Globus pallidus (tissue), 1 donor: Measurements from ENCODE around the gene TRPV4.

Source experiments
- DNase-seq: peaks from one replicate; pipeline ENCODE4 v3.0.0-alpha.2; 2015; ENCODE audit warnings: low spot score

The TRPV4 gene

DNA sequence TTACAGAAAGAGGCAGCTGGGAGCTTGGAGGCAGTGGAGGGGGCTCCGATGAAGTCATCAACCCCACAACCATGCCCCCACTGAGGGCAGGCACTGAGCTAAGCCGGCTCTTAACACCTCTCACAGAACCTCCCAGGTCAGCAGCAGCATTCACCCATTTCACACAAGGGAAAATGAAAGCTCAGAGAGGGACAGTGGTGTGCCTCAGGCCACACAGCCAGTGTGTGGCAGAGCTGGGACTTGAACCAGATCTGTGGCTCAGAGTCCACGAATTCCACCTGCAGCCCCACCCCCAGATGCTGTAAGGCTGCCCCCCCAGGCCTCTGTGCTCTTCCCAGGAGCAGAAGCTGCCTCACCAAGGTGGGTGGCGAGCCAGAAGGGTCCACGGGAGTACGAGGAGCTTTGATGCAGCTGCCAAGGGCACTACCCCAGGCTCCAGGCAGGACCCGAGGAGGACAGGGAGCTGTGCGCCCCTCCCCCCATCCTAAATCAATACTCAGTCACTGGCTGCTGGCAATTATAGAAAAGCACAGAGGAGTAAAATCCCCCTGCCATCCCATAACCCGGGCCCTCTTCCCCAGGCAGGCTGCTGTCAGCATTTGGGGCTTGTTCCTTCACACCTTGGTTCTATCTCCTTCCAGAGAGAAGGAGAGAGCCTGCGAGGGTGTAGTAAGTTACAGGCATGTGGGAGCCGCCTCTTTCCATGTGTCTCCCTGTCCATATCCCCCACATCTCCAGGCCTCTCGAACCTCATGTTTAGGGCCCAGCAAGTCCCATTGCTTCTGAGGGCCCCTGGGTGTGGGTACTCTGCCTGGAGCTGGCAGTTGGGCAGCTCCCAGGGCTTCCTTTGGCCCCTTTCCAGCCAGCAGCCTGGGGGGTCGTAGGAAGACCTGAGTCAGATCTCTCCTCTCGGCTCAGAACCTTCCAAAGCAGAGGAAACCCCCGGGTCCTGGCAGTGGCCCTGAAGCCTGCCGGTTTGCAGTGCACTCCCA is 72.0 kb downstream of the TRPV4 start:
- no peak for DNase-seq

- DNase-seq: no peak
Measured at GRCh38 chr12:109760031-109760929, 72.9 kb downstream of the TRPV4 start.

GRCh38 chr12:109759595-109759994 is 73.6 kb downstream of the TRPV4 start:
- no peak for DNase-seq

GRCh38 chr12:109758426-109759420 is 74.5 kb downstream of the TRPV4 start:
- no peak for DNase-seq

GRCh38 chr12:109757671-109758265 is 75.4 kb downstream of the TRPV4 start:
- DNase-seq: no peak

DNA sequence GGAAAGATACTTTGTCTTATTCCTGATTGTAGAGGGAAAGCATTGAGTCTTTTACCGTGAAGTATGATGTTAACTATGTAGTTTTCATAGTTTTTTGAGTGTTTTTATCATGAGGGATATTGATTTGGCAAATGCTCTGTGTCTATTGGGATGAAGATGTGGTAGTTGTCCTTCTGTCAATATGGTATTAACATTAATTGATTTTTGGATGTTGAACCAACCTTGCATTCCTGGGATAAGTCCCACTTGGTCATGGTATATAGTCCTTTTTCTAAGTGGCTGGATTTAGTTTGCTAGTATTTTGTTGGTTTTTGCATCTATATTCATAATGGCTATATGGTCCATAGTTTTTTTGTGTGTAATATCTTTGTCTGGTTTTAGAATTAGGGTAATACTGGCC is 76.7 kb downstream of the TRPV4 start:
- no peak for DNase-seq

DNA sequence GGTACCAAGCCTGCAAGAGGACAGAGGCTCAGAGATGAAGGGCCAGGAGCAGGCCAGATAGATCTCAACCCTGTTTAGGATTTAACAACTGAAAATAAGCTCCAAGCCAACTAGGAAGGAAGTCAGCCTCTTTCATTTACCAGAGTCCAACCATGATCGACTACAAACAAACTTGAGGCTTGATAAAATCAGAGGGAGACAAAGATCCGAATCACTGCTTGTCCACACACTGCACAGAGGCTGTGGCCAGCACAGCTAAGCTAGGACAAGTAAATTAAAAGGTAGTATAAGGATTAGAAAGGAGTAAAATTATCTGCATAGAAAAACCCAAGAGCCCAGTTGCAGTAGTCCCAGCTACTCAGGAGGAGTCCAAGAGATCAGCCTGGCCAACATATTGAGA is 79.2 kb downstream of the TRPV4 start:
- no peak for DNase-seq

GRCh38 chr12:109753054-109753401 is 80.2 kb downstream of the TRPV4 start:
- no peak for DNase-seq

GRCh38 chr12:109752117-109753053 is 80.8 kb downstream of the TRPV4 start:
- no peak for DNase-seq

DNA sequence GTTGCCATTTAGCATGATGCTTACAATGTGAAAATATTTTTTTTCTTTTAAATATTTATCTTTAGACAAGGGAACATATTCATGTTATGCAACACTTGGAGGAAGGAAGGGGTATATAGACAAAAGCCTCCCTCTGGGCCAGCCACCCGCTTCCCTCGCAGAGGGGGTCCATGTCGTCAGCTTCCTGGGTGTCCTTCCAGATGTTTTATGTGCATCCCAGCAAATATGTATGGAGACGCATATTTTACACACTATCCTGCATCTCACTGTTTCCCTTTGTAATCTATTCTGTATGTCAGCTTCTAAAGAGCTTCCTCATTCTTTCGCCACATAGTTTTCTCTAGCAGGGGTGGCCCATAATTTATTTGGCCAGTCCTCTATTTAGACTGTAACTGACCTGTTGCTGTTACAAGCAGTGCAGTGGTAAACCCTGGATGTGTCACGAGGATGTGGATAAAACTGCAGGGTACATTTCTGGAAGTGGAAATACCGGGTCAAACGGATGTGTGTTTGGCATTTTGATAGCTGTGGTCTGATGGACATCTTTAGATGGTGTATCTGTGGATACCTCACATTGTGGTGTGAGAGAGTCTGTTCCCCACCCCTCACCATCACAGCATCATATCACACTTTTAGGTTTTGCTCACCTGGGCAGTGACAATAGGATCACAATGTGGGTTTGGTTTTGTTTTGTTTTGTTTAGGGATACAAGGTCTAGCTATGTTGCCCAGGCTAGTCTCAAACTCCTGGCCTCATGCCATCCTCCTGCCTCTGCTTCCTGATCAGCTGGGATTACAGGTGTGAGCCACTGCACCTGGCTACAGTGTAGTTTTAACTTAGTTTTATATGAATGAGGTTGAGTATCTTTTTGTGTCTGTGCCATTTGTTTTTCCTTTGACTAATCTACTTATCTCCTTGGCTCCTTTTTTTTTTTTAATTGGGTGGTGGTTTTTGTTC is 87.9 kb downstream of the TRPV4 start:
- DNase-seq: no peak

DNA sequence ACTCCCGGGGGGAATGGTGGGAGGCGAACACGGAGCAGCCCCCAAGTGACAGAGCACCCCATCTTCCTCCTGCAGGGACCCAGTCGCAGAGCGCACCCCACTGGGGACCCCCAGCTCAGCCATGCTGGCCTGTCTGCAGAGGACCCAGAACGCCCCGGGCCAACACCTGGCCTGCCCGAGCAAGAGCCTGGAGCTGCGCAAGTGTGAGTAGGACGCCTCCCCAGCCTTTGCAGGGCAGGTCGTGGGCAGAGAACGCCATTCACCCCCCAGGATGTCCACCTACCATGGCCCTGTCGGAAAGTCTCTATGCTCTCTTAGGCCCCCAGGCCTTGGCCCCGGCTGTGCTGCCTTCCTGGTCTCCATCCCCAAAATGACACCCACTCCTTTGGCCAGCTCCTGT is 89.2 kb downstream of the TRPV4 start:
- DNase-seq: no peak

DNA sequence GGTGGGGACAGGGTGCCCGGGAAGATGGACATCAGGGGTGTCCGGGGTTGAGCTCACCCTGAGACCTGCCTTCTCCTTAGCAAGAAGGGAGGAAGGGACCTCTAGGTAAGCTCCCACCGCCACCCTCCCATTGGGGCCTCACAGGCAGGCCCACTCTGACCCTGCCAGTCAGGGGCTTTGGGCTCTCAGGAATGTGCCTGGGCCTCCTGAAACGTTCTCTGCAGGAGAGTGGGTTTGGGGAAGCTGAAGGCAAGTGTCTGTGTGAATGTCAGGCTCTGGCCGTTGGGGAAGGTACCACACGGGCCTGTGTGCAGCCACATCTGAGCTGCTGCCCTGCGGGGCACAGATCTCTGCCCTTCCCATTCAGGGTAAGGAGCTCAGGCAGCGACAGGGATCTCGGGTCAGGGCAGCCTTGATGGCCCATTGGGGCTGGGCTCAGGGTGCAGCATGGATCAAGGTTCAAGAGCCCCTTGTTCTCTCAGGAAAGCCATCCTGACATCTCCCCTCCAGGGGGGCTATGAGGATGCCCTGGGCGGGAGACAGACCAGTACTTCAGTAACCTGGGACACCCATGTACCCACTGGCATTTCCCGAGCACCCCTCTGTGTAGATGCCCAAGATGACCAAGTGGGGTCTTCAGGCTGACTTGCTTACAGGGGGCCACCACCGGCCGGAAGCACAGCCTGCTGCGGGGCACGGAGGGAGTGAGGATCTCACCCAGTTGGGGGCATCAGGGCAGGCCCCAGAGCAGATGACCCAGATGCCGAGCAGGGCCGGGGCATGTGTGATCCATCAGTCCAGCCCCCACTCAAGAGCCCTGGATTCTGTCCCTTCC is 89.9 kb downstream of the TRPV4 start:
- no peak for DNase-seq

DNA sequence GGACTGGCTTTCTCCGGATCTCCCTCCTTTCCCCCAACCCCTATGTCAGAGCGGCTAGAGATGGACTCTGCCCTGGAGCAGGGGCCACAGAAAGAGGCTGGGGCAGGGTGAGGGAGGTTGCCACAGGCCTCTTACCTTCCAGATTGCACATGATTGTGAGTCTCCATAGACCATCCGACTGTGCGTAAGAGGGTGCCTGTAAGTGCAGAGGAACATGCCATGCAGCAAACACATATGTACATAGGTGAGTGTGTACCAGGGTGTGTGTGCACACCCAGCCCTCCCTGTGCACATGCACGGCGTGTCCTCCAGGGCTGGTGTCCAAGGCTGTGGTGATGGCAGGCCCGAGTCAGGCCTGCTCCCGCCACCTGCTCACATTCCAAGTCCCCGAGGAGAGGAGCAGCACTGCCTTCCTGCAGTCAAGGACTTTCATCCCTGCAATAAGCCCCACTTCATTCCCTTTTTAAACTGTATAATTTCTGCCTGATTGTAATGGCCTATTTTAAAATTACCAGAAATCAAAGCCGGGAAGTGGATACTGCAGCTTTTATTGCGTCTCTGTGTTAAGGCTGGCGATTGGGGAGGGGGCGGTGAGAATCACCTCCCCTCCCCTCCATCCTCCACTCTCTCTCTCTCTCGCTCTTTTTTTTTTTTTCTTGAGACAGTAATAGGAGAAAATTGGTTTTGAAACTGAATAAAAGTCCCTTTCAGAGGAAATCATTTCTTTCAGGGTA is 91.1 kb downstream of the TRPV4 start:
- no peak for DNase-seq

GRCh38 chr12:109741286-109741969 is 91.8 kb downstream of the TRPV4 start:
- DNase-seq: no peak

- no peak for DNase-seq
Measured at GRCh38 chr12:109740694-109741245, 92.4 kb downstream of the TRPV4 start.
